HG03460 (cell line): ENCODE data around the gene RLN3.
"Not testable (repeated sequence)": the region's sequence is repeated elsewhere in the genome, so short reads cannot be mapped to it uniquely, and the experiment has no call there.

Experiments used
- ATAC-seq: cut with Tn5 transposase; IDR thresholded peaks from one replicate; pipeline ENCODE4 v1.9.1; 2021; ENCODE audit not compliant: unreplicated experiment

Gene RLN3

GRCh38 chr19:14019739-14020138 lies 8.2 kb upstream of the RLN3 start:
- ATAC-seq: not testable (repeated sequence)

DNA sequence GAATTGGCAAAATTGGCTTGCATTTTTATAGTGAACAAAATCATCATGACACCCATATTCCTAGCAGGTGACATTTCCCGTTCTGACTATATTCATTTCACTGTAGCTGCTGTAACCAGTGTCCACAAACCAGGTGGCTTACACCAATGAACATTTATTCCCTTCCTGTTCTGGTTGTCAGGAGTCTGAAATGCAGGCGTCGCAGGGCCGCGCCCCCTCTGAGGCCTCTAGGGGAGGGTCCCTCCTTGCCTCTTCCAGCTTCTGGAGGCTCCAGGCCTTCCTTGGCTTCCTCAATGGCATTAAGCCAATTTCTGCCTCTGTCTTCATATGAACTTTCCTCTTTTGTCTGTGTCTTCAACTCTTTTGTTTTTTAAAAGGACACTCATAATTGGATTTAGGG lies 6.5 kb upstream of the RLN3 start:
- ATAC-seq: no peak

DNA sequence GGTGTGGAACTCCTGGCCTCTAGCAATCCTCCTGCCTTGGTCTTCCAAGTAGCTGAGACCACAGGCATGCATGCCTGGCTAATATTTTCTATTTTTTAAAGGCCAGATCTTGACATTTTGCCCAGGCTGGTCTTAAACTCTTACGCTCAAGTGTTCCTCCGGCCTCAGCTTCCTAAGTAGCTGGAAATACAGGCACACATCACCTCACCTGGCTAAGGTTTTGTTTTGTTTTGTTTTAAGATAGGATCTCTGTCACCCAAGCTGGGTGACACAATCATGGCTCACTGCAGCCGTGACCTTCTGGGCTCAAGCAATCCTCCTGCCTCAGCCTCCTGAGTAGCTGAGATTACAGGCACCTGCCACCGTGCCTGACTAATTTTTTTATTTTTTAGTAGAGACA lies 5.5 kb upstream of the RLN3 start:
- no peak for ATAC-seq

GRCh38 chr19:14023404-14024235 lies 4.3 kb upstream of the RLN3 start:
- ATAC-seq: no peak

DNA sequence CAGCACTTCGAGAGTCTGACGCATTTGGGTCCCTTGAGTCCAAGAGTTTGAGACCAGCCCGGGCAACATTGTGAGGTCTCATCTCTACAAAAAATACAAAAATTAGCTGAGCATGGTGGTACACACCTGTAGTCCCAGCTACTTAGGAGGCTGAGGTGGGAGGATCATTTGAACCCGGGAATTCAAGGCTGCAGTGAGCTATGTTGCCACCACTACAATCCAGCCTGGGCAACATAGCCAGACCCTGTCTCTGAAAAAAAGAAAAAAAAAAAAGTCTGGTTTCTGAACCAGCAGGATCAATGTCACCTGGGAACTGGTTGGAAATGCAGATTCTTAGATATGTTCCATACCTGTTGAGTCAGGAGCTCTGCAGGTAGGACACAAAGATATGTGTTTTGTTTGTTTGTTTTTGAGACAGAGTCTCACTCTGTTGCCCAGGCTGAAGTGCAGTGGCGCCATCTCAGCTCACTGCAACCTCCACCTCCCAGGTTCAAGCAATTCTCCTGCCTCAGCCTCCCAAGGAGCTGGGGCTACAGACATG lies 1.2 kb upstream of the RLN3 start:
- ATAC-seq: not testable (repeated sequence)

DNA sequence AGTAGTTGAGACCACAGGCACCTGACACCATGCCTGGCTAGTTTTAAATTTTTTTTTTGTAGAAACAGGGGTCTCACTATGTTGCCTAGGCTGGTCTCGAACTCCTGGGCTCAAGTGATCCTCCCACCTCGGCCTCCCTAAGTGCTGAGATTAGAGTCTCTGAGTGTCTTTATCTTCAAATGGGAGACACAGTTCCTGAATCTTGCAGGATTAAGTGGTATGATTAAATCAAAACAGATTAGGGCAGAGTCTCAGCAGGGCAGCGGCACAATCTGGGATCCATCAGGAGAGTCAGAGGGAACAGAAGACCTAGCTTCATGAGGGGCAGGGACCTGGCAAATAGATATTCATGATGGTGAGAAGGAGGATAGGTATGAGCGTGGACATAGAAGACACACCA lies 953 bp downstream of the RLN3 start:
- ATAC-seq: no peak

GRCh38 chr19:14030997-14031718 lies 3.2 kb downstream of the RLN3 start:
- ATAC-seq: no peak

DNA sequence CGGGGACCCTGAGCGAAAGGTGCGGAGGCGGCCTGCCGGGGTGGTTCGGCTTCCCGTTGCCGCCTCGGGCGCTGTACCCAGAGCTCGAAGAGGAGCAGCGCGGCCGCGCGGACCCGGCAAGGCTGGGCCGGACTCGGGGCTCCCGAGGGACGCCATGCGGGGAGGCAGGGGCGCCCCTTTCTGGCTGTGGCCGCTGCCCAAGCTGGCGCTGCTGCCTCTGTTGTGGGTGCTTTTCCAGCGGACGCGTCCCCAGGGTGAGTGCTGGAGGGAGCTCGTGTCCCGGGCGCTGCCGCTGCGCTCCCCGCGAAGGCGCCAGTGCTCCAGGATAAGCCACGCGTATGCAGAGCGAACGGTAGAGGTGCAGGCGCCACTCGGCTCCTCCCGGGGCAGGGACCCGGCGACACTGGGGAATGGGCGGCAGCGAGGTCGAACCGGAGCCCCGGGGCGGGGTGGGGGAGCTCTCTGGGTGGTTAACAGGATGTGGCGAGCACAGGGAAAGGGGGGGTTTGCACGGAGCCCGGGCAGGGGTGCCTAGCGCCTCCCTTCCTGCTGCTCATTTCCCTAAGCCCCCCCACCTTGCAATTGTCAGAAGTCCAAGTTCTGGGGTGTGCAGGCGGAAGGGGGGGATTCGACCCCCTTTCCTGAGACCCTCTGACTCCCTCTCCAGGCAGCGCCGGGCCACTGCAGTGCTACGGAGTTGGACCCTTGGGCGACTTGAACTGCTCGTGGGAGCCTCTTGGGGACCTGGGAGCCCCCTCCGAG lies 4.0 kb downstream of the RLN3 start, which contains the start of gene IL27RA:
TSS of gene IL27RA (plus strand) at position 44 of the 762 bp plus-strand sequence. CDS start at position 155, 111 bp downstream.
- ATAC-seq: peak; percentile 54

DNA sequence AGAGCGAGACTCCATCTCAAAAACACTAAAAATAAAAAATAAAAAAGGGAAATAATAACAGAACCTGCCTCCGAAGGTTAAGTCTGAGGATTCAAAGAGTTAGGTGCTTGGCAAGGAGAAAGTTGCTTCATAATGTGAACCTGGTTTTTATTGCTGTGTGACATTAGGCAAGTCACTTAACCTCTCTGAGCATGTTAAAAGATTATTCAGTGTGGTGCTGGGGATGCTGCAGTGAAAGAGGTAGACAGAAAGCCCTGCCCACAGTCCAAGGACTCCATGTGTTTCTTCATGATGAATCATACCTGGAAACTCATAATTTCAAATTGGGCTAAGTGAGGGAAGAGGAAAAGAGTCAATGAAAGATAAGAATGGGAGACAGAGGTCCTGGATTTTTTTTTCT lies 6.0 kb downstream of the RLN3 start:
- no peak for ATAC-seq

- ATAC-seq: not testable (repeated sequence)
Measured at GRCh38 chr19:14035159-14035558, 7.2 kb downstream of the RLN3 start.

DNA sequence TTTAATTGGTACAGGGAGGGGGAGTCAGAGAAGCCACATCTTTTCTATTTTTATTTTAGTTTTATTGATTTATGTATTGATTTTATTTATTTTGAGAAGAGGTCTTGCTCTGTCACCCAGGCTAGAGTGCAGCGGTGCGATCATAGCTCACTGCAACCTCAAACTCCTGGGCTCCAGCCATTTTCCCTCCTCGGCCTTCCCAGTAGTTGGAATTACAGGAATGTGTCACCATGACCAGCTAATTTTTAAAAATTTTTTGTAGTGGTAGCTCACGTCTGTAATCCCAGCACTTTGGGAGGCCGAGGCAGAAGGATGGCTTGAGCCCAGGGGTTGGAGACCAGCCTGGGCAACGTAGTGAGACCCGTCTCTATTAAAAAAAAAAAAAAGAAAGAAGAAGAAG lies 7.8 kb downstream of the RLN3 start:
- no peak for ATAC-seq

- no peak for ATAC-seq
Measured at GRCh38 chr19:14039181-14039580, 11.2 kb downstream of the RLN3 start.

DNA sequence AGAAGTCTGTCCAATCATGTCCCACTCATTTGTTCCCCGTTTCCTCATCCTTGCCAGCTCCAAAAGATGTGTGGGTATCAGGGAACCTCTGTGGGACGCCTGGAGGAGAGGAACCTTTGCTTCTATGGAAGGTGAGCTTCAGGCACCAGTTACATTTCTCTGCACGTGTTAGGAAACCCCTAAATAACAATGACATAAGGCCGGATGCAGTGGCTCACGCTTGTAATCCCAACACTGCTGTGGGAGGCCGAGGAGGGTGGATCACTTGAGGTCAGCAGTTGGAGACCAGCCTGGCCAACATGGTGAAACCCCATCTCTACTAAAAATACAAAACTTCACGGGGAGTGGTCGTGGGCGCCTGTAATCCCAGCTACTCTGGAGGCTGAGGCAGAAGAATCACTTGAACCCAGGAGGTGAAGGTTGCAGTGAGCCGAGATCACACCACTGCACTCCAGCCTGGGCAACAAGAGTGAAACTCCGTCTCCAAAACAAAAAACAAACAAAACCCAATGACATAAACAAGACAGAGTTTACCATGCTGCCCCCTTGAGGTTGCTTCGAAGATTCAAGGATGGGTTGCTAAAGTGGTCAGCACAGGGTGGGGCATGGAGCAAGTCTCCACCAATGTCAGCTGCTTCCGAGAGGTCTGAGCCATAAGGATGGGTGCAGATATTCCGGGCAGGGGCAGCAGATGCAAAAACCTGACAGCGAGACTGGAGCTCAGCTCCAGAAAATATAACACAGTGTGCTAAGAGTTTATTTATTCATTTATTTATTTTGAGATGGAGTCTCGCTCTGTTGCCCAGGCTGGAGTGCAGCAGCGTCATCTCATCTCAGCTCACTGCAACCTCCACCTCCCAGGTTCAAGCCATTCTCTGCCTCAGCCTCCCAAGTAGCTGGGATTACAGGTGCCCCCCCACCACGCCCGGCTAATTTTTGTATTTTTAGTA lies 15.0 kb downstream of the RLN3 start:
- not testable (repeated sequence) for ATAC-seq

- not testable (repeated sequence) for ATAC-seq
Measured at GRCh38 chr19:14047866-14048265, 19.9 kb downstream of the RLN3 start.

- no peak for ATAC-seq
Measured at GRCh38 chr19:14048443-14049153, 20.6 kb downstream of the RLN3 start.

GRCh38 chr19:14050512-14050911 lies 22.6 kb downstream of the RLN3 start:
- no peak for ATAC-seq

DNA sequence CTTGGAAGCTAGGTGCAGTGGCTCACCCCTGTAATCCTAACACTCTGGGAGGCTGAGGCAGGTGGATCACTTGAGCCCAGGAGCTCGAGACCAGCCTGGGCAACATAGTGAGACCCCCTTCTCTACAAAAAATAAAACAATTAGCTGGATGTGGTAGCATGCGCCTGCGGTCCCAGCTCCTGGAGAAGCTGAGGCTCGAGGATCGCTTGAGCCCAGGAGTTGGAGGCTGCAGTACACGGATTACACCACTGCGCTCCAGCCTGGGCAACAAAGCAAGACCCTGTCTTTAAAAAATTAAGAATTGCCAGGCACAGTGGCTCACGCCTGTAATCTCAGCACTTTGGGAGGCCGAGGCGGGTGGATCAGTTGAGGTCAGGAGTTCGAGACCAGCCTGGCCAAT lies 23.0 kb downstream of the RLN3 start:
- not testable (repeated sequence) for ATAC-seq

DNA sequence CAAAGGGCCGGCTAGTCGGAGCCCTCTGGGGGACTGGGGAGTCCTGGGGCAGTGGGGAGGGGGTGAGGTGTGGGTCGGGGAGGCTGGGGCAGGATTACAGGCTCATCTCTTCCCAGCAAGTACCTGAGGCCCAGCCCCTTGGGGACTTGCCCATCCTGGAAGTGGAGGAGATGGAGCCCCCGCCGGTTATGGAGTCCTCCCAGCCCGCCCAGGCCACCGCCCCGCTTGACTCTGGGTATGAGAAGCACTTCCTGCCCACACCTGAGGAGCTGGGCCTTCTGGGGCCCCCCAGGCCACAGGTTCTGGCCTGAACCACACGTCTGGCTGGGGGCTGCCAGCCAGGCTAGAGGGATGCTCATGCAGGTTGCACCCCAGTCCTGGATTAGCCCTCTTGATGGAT lies 24.0 kb downstream of the RLN3 start:
- no peak for ATAC-seq

DNA sequence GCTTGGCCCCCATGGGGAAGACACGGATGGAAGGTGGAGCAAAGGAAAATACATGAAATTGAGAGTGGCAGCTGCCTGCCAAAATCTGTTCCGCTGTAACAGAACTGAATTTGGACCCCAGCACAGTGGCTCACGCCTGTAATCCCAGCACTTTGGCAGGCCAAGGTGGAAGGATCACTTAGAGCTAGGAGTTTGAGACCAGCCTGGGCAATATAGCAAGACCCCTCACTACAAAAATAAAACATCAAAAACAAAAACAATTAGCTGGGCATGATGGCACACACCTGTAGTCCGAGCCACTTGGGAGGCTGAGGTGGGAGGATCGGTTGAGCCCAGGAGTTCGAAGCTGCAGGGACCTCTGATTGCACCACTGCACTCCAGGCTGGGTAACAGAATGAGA lies 24.5 kb downstream of the RLN3 start:
- no peak for ATAC-seq
